IPS-18c (cell line): Measurements from ENCODE around the gene FGF18.
"Not testable (repeated sequence)": the region's sequence is repeated elsewhere in the genome, so short reads cannot be mapped to it uniquely, and the experiment has no call there.

ENCODE experiments used
- H3K4me3 ChIP-seq: 2 replicates; pipeline ENCODE4 v1.7.0; 2013; ENCODE audit warnings: low read depth, mild to moderate bottlenecking, low read length, moderate library complexity; ENCODE audit not compliant: insufficient read depth
- H3K9me3 ChIP-seq: one replicate; pipeline ENCODE4 v1.6.1; 2013; ENCODE audit warnings: mild to moderate bottlenecking, low read length, moderate library complexity; ENCODE audit not compliant: control insufficient read depth, insufficient read depth

The FGF18 gene

GRCh38 chr5:171396583-171396982, 22.9 kb upstream of the FGF18 start:
- H3K4me3 ChIP-seq, H3K9me3 ChIP-seq: not testable (repeated sequence)

GRCh38 chr5:171397190-171397589, 22.3 kb upstream of the FGF18 start:
- no peaks in the 10 kb centered on the region for H3K9me3 ChIP-seq
- H3K4me3 ChIP-seq, result no peak overlapping the region

- Histone ChIP-seq H3K9me3 (no peaks in the 10 kb centered on the region), H3K4me3 (no peak overlapping the region)
Measured at GRCh38 chr5:171397599-171397998, 21.8 kb upstream of the FGF18 start.

- not testable (repeated sequence) for H3K4me3 ChIP-seq, H3K9me3 ChIP-seq
Measured at GRCh38 chr5:171398660-171399059, 20.8 kb upstream of the FGF18 start.

- H3K9me3 ChIP-seq, result no peaks in the 10 kb centered on the region
- H3K4me3 ChIP-seq, result no peak overlapping the region
Measured at GRCh38 chr5:171400169-171400568, 19.3 kb upstream of the FGF18 start.

GRCh38 chr5:171401167-171401947, 18.1 kb upstream of the FGF18 start:
- no peaks in the 10 kb centered on the region for H3K9me3 ChIP-seq
- H3K4me3 ChIP-seq, result no peak overlapping the region

- H3K4me3 ChIP-seq, H3K9me3 ChIP-seq: not testable (repeated sequence)
Measured at GRCh38 chr5:171402751-171403150, 16.7 kb upstream of the FGF18 start.

GRCh38 chr5:171405615-171406014, 13.8 kb upstream of the FGF18 start:
- no peaks in the 10 kb centered on the region for H3K9me3 ChIP-seq
- H3K4me3 ChIP-seq, result no peak overlapping the region

- Histone ChIP-seq H3K4me3 (no peak overlapping the region), H3K9me3 (no peaks in the 10 kb centered on the region)
Measured at GRCh38 chr5:171407234-171407633, 12.2 kb upstream of the FGF18 start.

- Histone ChIP-seq H3K9me3 (no peaks in the 10 kb centered on the region), H3K4me3 (no peak overlapping the region)
Measured at GRCh38 chr5:171409164-171410136, 10.0 kb upstream of the FGF18 start.

- H3K4me3 ChIP-seq, result no peak overlapping the region
- H3K9me3 ChIP-seq, result no peaks in the 10 kb centered on the region
Measured at GRCh38 chr5:171410181-171410580, 9.3 kb upstream of the FGF18 start.

GRCh38 chr5:171412186-171412585, 7.3 kb upstream of the FGF18 start:
- no peaks in the 10 kb centered on the region for H3K9me3 ChIP-seq

GRCh38 chr5:171413153-171413910, 6.1 kb upstream of the FGF18 start:
- H3K9me3 ChIP-seq, result no peaks in the 10 kb centered on the region
- H3K4me3 ChIP-seq, result no peak overlapping the region

More at GRCh38 chr5:171412186-171412585, 7.3 kb upstream of the FGF18 start:
- no peak overlapping the region for H3K4me3 ChIP-seq

- H3K4me3 ChIP-seq, H3K9me3 ChIP-seq: not testable (repeated sequence)
Measured at GRCh38 chr5:171413993-171414392, 5.5 kb upstream of the FGF18 start.

- Histone ChIP-seq H3K4me3 (no peak overlapping the region), H3K9me3 (no peaks in the 10 kb centered on the region)
Measured at GRCh38 chr5:171415115-171415730, 4.2 kb upstream of the FGF18 start.

GRCh38 chr5:171416160-171417049, 3.0 kb upstream of the FGF18 start:
- H3K9me3 ChIP-seq, result no peaks in the 10 kb centered on the region

More at GRCh38 chr5:171416160-171417049, 3.0 kb upstream of the FGF18 start:
- H3K4me3 ChIP-seq, result no peak overlapping the region
